SU-DHL-6 (cell line): ENCODE data around the gene TMEM120B.

Source experiments
- EZH2phosphoT487 ChIP-seq: fragments of 200-600 bp; sonication (generic), shearing (Covaris generic); conservative IDR thresholded peaks from 2 replicates; pipeline ENCODE4 v1.6.1; 2018; ENCODE audit warnings: mild to moderate bottlenecking, antibody characterized with exemption, low read length, moderate library complexity, mixed read lengths
- TF ChIP-seq, protein P1 (sequence below): fragments of 200-600 bp; sonication (generic); IDR thresholded peaks from one replicate; pipeline ENCODE4 v1.5.1; 2017; ENCODE audit warnings: antibody characterized with exemption, mild to moderate bottlenecking, low read length, moderate library complexity; ENCODE audit not compliant: insufficient read depth, poor library complexity, severe bottlenecking

DNA sequence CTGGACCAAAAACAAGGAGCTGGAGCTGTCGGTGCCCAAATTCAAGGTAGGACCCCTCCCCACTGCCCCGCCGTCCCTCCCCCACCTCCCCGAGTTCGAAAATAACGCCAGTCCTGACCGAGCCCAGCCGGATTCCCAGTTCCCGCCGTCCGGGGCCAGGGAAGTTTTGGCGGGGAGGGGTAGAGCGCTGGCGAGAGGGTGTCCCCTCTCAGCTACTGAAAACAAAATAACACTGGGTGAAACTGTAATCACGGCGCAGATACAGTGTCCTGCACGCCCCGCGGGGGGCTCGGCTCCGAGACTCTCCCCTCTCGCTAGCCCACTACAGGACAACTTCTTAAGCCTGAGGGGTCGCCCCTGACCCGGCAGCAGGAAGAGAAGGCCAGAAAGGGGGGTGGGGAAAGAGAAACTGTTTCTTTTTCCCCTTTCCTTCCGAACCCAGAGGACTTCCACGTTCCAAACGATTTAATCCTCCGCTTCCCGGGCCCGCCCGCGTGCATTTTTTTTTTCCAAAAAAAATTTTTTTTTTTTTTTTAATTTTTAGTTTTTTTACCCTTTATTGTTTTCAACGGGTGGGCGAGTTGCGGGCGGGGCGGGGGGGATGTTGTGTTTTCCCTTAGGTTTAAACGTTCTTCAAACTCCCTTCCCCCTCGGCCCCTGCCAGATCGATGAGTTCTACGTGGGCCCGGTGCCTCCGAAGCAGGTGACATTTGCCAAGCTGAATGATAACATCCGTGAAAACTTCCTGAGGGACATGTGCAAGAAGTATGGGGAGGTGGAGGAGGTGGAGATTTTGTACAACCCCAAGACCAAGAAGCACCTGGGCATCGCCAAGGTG lies 92.8 kb downstream of the TMEM120B start:
- TF ChIP-seq, protein P1, sequence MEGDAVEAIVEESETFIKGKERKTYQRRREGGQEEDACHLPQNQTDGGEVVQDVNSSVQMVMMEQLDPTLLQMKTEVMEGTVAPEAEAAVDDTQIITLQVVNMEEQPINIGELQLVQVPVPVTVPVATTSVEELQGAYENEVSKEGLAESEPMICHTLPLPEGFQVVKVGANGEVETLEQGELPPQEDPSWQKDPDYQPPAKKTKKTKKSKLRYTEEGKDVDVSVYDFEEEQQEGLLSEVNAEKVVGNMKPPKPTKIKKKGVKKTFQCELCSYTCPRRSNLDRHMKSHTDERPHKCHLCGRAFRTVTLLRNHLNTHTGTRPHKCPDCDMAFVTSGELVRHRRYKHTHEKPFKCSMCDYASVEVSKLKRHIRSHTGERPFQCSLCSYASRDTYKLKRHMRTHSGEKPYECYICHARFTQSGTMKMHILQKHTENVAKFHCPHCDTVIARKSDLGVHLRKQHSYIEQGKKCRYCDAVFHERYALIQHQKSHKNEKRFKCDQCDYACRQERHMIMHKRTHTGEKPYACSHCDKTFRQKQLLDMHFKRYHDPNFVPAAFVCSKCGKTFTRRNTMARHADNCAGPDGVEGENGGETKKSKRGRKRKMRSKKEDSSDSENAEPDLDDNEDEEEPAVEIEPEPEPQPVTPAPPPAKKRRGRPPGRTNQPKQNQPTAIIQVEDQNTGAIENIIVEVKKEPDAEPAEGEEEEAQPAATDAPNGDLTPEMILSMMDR, result no peak
- TF ChIP-seq EZH2phosphoT487, result no peak
